Anterior cingulate cortex (tissue), 58 donors: Measurements from ENCODE around the gene FRMD4A.

ENCODE experiments used
- DNase-seq, 58 donors: peaks; one replicate each; lab custom pipeline; 2025; lab: John Stamatoyannopoulos, UW

Gene FRMD4A

DNA sequence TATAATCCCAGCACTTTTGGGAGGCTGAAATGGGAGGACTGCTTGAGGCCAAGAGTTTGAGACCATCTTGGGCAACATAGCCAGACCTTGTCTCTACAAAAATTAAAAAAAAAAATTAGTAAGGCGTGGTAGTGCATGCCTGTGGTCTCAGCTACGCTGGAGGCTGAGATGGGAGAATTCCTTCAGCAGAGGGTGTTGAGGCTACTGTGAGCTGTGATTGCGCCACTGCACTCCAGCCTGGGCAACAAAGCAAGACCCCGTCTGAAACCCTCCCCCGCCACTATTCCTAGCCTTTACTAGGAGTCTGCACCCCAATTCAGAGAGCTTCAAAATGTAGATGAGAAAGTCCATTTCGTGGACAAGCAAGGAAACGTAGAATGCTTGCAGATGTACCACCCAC, 648.8 kb downstream of the FRMD4A start:
- no peak for DNase-seq

DNA sequence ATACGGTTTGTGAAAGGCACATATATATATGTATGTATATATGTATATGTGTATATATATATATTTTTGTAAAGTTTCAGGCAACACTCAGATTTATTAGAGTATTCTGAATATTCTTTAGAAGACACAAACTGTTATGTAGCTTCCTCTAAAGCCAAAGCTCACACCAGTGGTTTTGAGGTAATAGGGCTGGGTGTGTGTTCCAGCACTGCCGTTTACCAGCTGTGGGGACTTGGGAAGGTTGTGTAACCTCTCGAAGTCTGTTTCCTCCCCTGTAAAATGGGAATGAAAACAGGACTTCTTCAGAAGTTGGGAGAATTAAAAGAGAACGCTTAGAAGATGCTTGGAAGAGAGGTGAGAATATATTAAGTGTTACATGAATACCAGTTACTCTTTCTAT, 649.2 kb downstream of the FRMD4A start:
- DNase-seq, result no peak

- no peak for DNase-seq
Measured at GRCh38 chr10:13681095-13681494, 649.6 kb downstream of the FRMD4A start.

- DNase-seq, result no peak
Measured at GRCh38 chr10:13678101-13678843, 652.5 kb downstream of the FRMD4A start.

DNA sequence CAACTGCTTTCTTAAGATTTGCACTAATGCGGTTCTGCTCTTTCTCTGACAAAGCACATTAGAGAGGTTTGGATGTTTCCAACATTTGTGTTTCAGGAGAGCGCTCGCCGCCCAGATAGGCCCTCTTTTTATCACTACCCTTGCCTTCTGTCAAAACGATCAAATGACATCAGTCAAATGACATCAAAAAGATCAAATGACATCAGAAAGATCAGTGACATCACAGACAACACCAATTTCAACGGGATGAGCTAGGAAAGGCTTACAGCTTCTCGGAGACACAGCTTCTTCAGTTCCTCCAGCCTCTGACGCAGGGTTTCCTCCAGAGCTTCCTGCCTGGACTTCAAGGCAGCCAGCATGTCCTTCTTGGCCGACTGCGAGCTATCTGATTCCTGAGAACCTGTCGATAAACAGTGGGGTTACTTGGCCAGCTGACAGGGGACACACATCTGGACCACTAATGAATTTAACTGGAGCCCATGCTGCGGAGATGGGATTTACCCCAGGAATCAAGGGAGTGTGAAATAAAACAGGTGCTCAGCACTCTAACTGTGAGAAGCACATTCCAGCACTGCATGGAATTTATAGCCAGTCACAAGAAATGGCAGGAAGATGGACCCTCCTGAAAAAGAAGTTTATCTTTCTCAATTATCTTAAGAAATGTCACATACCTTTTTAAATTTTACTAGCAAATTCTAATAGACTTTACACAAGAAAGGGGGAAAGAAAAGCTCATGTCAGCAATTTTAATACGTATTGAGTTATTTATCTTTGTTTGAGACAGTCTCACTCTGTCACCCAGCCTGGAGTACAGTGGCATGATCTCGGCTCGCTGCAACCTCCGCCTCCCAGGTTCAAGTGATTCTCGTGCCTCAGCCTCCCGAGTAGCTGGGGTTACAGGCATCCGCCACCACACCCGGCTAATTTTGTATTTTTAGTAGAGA, 655.8 kb downstream of the FRMD4A start:
- no peak for DNase-seq

- no peak for DNase-seq
Measured at GRCh38 chr10:13673156-13673555, 657.6 kb downstream of the FRMD4A start.

- DNase-seq, result no peak
Measured at GRCh38 chr10:13672548-13672947, 658.2 kb downstream of the FRMD4A start.

DNA sequence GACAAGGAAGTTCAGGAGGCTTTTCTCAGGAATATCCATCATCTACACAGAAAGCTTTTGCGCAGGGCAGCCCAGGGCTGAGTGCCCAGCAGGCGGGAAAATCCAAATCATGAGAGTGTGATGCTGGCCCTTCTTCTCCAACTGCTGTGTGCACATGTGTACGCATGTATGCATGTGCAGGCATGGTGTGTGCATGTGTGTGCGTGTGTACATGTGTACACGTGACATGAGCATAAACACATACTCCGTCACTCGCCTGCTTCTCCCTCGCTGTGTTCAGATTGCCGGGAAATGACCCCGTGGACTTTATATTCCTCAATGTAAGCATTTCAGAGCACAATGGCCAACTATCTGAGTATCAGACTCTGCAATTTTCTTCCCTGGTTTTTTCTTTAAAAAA, 658.8 kb downstream of the FRMD4A start:
- DNase-seq, result no peak

- no peak for DNase-seq
Measured at GRCh38 chr10:13670311-13670710, 660.4 kb downstream of the FRMD4A start.

DNA sequence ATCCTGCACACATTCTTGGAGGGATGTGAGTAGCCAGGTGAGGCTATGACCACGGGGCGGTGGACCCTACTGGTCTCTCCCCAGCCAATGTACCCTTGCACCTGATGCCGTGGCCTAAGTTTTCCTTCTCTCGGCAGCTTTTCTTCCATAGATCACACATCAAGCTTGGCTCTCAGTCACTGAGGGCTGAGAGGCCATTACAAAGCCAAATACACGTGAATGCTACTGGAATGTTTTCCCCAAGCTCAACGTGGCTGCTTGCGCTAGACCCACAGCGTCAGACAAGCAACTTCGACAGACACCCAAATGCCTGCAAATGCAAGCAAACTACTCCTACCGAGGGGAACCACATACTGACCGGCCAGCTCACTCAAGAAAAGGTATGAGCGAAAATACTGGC, 660.8 kb downstream of the FRMD4A start:
- DNase-seq, result no peak

GRCh38 chr10:13669182-13669855, 661.4 kb downstream of the FRMD4A start:
- DNase-seq, result no peak

- peak in 33 of 58 donors; percentile 14 to 82 (median 46) for DNase-seq
Measured at GRCh38 chr10:13668126-13668525, 662.6 kb downstream of the FRMD4A start.

DNA sequence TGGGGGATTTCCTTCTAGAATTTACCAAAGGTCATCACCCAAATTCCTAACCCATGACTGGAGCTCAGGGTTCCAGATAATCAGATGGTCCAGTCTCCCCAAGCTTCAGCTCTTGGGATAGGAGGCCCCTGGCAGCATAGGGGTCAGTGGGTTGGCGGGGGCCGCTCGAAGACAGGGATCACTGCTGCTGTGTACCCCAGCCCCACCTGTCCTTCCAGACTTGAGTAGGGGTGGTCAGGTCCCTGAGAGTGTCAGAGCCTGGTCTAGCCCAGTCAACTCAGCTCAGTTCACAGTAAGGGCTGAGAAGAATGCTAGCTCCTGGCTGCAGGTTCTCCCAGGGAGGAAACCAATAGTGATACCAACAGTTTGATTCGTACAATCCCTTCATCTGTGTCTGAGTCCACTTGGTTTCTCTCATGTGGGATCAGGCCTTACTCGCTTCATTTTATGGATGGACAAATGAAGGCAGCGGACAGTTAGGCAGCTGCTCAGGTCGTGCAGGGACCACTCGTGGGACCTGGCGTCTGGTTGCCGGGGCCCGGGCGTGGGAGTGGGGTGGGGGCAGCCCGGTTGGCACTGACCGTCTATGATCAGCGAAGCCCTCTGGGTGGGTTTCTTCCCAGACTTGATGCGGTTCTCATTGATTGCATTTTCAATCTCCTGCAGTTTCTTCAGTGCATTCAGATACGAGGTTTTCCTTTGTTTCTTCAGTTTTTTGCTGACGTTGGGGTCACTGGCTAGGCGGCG, 665.0 kb downstream of the FRMD4A start:
- no peak for DNase-seq

- no peak for DNase-seq
Measured at GRCh38 chr10:13661256-13661655, 669.5 kb downstream of the FRMD4A start.

- DNase-seq, result peak in 1 of 58 donors; percentile 21
Measured at GRCh38 chr10:13660551-13660920, 670.2 kb downstream of the FRMD4A start.

DNA sequence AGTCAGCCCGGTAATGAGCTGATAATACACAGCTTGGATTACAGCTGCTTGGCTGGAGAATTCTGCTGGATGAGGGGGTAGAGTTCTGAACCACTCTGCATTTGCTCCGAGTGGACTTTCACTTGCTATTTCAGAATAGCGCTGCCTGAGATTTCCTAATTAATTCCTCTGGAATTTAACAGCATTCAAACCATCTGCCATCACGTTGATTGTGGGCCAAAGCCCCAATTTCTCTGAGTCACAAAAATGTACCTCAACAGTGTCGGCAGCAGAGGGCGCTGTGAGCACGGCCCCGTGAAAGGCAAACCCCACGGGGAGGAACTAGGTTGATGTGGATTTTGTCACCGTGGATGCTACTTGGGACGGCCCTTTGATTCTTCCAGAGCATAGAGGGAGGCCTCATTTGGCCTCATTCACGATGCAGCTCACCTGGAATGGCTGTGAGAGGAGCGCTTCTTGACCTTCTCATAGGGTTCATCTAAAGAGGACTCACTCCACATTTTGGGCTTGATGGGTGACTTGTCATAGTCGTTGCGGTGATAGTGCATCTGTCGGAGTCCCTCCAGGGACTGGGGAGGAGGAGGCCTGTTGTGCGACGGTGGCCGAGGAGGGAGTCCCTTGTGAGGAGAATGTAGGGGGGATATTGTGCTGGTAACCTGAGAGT, 670.7 kb downstream of the FRMD4A start:
- DNase-seq, result peak in 55 of 58 donors; percentile 16 to 85 (median 61)

DNA sequence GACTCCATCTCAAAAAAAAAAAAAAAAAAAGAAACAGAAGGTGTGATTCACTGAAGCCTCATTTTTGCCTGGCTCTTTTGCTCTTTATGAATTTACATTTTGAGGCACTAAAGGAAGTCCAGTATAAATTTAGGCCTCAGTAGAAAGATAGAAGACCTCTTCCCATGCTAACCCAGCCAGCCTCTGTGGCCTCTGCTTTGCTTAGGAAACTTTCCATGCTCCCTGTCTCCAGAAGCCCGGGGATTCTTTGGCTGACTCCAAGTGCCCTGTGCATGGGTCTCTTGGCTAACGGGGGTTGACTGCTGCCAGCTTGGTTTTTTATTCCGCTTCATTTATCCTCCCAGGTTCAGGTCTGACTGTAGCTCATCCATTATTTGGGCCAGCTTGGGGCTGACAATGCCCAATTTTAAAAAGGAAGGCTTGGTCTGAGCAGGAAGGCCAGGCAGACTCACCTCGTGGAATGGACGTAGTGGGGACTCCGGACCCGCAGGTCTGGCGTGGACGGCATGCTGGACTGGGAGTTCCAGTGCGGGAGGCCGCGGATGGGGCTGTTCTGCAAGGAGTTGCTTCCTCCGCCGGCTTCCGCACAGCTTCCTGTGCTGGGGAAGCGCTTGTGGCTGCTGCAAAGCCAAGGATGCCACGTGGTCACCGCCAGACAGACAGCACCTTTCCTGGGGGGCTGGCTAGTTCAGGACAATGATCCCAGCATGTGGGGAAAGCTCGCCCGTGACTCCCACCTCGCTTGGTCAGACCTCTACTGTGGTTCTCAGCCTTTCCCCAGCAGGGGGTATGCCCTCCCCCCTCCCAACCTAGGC, 671.6 kb downstream of the FRMD4A start:
- DNase-seq, result peak in 47 of 58 donors; percentile 11 to 71 (median 41)

DNA sequence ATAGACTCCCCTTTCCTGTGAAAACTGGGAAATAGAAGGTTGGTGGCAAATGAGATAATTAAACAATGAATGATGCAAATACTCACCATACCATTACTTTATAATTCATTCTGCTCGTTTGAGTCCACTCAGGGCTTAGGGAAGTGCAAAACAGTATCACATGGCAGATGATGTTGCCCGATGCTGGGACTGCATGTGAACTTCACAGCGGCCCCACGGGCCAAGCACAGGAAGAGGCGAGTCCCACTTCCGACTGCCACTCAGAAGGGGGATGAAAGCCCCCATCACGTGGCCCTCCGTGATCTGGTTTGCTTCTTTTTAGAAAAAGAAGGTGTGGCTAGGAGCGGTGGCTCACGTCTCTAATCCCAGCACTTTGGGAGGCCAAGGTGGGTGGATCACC, 672.5 kb downstream of the FRMD4A start:
- peak in 2 of 58 donors; percentile 14 to 17 for DNase-seq
